Peyer's patch (tissue), 4 donors: ENCODE measurements around the gene UBE2A. TPM values are rescaled to one million over a fixed set of nuclear protein-coding genes. Genes with fewer than 3 reads are reported as not detected.

Source experiments
- DNase-seq, 3 donors: peaks; one replicate each; pipeline ENCODE4 v3.0.0-alpha.2; 2017 to 2019
- H3K27ac ChIP-seq, 4 donors: fragments of 200-600 bp; sonication (generic); one replicate each; pipeline ENCODE4 v1.5.1; 2016 to 2019
- H3K27me3 ChIP-seq, 2 donors: fragments of 200-600 bp; sonication (generic); one replicate each; pipeline ENCODE4 v1.5.1; 2019
- H3K36me3 ChIP-seq, 3 donors: fragments of 200-600 bp; sonication (generic); one replicate each; pipeline ENCODE4 v1.5.1; 2016 to 2019
- H3K4me1 ChIP-seq, 4 donors: fragments of 200-600 bp; sonication (generic); one replicate each; pipeline ENCODE4 v1.5.1; 2016 to 2019
- H3K4me3 ChIP-seq, 4 donors: fragments of 200-600 bp; sonication (generic); 1 replicate in 3 of 4; 2 replicates in 1 of 4; pipeline ENCODE4 v1.5.1; 2016 to 2019; ENCODE audit warnings: mild to moderate bottlenecking in 1 of 4
- H3K9me3 ChIP-seq, 4 donors: fragments of 200-600 bp; sonication (generic); one replicate each; pipeline ENCODE4 v1.5.1; 2016 to 2019; ENCODE audit warnings: mild to moderate bottlenecking in 1 of 4
- POLR2A ChIP-seq, 2 donors: fragments of 450-650 bp; IDR thresholded peaks; one replicate each; pipeline ENCODE4 v1.5.1; 2017; ENCODE audit warnings: antibody characterized with exemption in 2 of 2, mild to moderate bottlenecking in 2 of 2, moderate library complexity in 2 of 2
- total RNA-seq, 4 donors: library from RNA; depleted of rRNA; stranded (reverse); fragments of >200 nt; gene quantifications; one replicate each; pipeline ENCODE4 v1.1.0, GENCODE V29; 2016
- TF ChIP-seq, protein P1 (sequence below), 6 experiments: fragments of 450-650 bp in 4 of 6; fragments of 200-600 bp in 2 of 6; sonication (generic) in 1 of 6; IDR thresholded peaks; one replicate each; pipeline ENCODE4 v1.5.1; 2017 to 2019; ENCODE audit warnings: antibody characterized with exemption in 6 of 6, mild to moderate bottlenecking in 3 of 6, moderate library complexity in 1 of 6

Gene UBE2A
- total RNA-seq, 4 donors from 2014 or later: 33.8 to 49.0 (median 35.7) TPM

- peak overlapping the region; percentile 65 to 89 (median 82) for H3K4me3 ChIP-seq
- peaks cover 0 to 13% (median 3%) of the 10 kb centered on the region in 4 donors for H3K4me1 ChIP-seq
- no peaks in the 10 kb centered on the region for H3K27me3 ChIP-seq
- DNase-seq: peak in 1 of 3 donors; percentile 58
- no peaks in the 10 kb centered on the region for H3K9me3 ChIP-seq
- no peaks in the 10 kb centered on the region for H3K36me3 ChIP-seq
- H3K27ac ChIP-seq: peak overlapping the region; percentile 88 to 96 (median 94)
- TF ChIP-seq POLR2A (IDR thresholded peaks at IDR 0.05): no peak
- TF ChIP-seq, protein P1, sequence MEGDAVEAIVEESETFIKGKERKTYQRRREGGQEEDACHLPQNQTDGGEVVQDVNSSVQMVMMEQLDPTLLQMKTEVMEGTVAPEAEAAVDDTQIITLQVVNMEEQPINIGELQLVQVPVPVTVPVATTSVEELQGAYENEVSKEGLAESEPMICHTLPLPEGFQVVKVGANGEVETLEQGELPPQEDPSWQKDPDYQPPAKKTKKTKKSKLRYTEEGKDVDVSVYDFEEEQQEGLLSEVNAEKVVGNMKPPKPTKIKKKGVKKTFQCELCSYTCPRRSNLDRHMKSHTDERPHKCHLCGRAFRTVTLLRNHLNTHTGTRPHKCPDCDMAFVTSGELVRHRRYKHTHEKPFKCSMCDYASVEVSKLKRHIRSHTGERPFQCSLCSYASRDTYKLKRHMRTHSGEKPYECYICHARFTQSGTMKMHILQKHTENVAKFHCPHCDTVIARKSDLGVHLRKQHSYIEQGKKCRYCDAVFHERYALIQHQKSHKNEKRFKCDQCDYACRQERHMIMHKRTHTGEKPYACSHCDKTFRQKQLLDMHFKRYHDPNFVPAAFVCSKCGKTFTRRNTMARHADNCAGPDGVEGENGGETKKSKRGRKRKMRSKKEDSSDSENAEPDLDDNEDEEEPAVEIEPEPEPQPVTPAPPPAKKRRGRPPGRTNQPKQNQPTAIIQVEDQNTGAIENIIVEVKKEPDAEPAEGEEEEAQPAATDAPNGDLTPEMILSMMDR (IDR thresholded peaks at IDR 0.05): no peak
These were observed 446 bp upstream of the UBE2A start for GRCh38 chrX:119573840-119574393.

DNA sequence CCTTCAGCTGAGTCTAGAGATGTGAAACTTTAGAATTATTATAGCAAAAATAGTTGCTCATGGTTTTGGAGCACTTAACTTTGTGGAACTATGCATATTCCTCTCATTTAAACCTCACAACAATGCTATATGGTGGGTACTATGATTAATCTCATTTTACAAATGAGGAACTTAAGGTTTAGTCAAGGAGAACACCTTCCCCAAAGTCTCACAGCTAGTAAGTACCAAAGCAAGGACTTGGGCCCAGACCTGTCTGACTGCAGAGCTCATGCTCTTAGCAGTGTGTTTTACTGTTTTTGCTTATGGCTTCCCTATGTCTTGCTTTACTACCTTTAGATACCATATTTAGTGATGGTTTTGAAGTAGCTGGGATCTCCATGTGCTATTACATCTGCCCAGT lies 5.1 kb downstream of the UBE2A start:
- H3K4me3 ChIP-seq: no peak overlapping the region
- DNase-seq: no peak
- TF ChIP-seq POLR2A (IDR thresholded peaks at IDR 0.05): no peak
- TF ChIP-seq, protein P1 (IDR thresholded peaks at IDR 0.05): no peak
- no peaks in the 10 kb centered on the region for H3K9me3 ChIP-seq
- no peaks in the 10 kb centered on the region for H3K36me3 ChIP-seq
- H3K4me1 ChIP-seq: peaks cover 0 to 13% (median 3%) of the 10 kb centered on the region in 4 donors
- no peak overlapping the region for H3K27ac ChIP-seq
- no peaks in the 10 kb centered on the region for H3K27me3 ChIP-seq

- no peak for DNase-seq
- Histone ChIP-seq H3K27ac (no peak overlapping the region), H3K9me3 (no peaks in the 10 kb centered on the region), H3K4me3 (no peak overlapping the region), H3K27me3 (no peaks in the 10 kb centered on the region), H3K4me1 (no peaks in the 10 kb centered on the region), H3K36me3 (no peaks in the 10 kb centered on the region)
- TF ChIP-seq, protein P1 (IDR thresholded peaks at IDR 0.05): no peak
- TF ChIP-seq POLR2A (IDR thresholded peaks at IDR 0.05): no peak
These were observed 9.2 kb downstream of the UBE2A start for GRCh38 chrX:119583431-119584059.

- no peak overlapping the region for H3K4me3 ChIP-seq
- no peaks in the 10 kb centered on the region for H3K4me1 ChIP-seq
- no peaks in the 10 kb centered on the region for H3K27me3 ChIP-seq
- H3K9me3 ChIP-seq: no peaks in the 10 kb centered on the region
- TF ChIP-seq, protein P1 (IDR thresholded peaks at IDR 0.05): no peak
- no peak for TF ChIP-seq POLR2A (IDR thresholded peaks at IDR 0.05)
- peaks cover 0 to 8% (median 0%) of the 10 kb centered on the region in 3 donors for H3K36me3 ChIP-seq
- H3K27ac ChIP-seq: no peak overlapping the region
- DNase-seq: no peak
These were observed 15.4 kb downstream of the UBE2A start for GRCh38 chrX:119589810-119590209.

GRCh38 chrX:119602701-119603255 lies 28.4 kb downstream of the UBE2A start:
- Histone ChIP-seq H3K9me3 (no peaks in the 10 kb centered on the region), H3K27me3 (no peaks in the 10 kb centered on the region), H3K27ac (no peak overlapping the region), H3K36me3 (no peaks in the 10 kb centered on the region), H3K4me1 (no peaks in the 10 kb centered on the region), H3K4me3 (no peak overlapping the region)
- TF ChIP-seq, protein P1 (IDR thresholded peaks at IDR 0.05): no peak
- no peak for TF ChIP-seq POLR2A (IDR thresholded peaks at IDR 0.05)
- DNase-seq: no peak
